ENCODE measurements around the gene SMDT1. TPM values are rescaled to one million over a fixed set of nuclear protein-coding genes. Genes with fewer than 3 reads are reported as not detected.

SMDT1 gene
- total and polyA plus RNA-seq, 2 donors (not counting 1 experiment from before 2014, with no cell fraction given): 122 to 140 TPM

DNA sequence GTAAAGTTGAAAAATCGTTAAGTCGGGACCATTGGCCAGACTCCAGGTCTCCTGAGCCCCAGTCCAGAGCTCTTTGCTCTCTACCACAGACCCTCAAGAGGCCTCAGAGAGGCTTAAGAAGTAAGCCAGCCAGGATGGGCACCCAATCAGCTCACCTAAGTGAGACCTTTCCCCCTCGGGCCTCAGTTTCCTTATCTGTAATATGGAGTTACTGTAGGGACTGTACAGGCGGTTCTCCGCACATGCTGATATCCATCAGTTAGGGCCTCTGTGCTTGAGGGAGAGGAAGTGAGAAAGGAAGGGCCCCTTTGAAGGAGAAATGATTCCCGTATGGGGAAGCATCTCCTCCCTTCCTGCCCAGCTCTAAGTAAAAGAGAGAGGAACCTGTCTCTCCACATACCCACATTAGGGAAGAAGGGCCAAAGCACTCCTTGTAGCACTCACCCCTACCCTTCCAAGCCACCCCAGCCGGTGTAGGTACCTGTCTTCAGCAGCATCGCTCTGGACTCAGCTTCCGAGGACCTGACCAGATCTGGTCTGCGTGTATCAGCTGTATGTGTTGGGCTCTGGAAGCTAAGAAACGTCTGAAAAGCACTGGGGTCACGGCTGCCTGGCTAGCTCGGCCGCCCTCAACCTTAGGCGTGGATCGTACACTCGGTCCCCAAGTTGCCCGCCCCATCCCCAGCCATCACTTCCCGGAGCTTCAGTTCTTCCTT is 9.5 kb upstream of the SMDT1 start:
- no peaks in the 10 kb centered on the region for H3K27me3 ChIP-seq (replicated peaks in 1 of 4; ENCODE audit: control extremely low read depth in 1 of 4, control insufficient read depth in 3 of 4, insufficient read depth in 4 of 4, low read length in 3 of 4)
- peak overlapping the region; percentile 30 to 98 (median 82) for H3K4me3 ChIP-seq (ENCODE audit: control extremely low read depth in 1 of 5, extremely low read depth in 1 of 5, insufficient read depth in 1 of 5, low read depth in 2 of 5, low read length in 4 of 5)
- H3K36me3 ChIP-seq (replicated peaks in 1 of 2; ENCODE audit: control extremely low read depth in 1 of 2, control insufficient read depth in 1 of 2, extremely low read depth in 1 of 2, insufficient read depth in 2 of 2, low read length in 1 of 2): peaks cover 0 to 14% of the 10 kb centered on the region in 2 experiments
- intact Hi-C loops (cut with micrococcal nuclease): loop anchor here (1.0 to 5.0 kb wide), 9 partner anchors 9 to 688 kb away; partner anchors contain the start of genes MEI1, NDUFA6, SMDT1 and TCF20
- Mint-ChIP-seq H3K27me3 (no peaks in the 10 kb centered on the region), H3K9me3 (ENCODE audit: insufficient read depth) (no peaks in the 10 kb centered on the region), H3K27ac (peak overlapping the region; percentile 94), H3K4me3 (peak overlapping the region; percentile 93), H3K4me1 (peaks cover 44% of the 10 kb centered on the region)
- peak overlapping the region; percentile 93 for H3K9ac ChIP-seq (ENCODE audit: low read length)
- ATAC-seq (ENCODE audit: low read depth) (peak; percentile 3), DNase-seq (no peak)
- ChIA-PET POLR2A (interaction anchor here (1.6 to 2.8 kb wide), 2 partner anchors 10 to 20 kb away, joined by 11 to 17 read pairs; partner anchors contain the start of genes NDUFA6 and SMDT1), CTCF (interaction anchor here (1.3 to 2.3 kb wide), 2 partner anchors 21 to 102 kb away, joined by 5 to 7 read pairs; partner anchors contain the start of gene NDUFA6)
- H4K20me1 ChIP-seq (ENCODE audit: control insufficient read depth, insufficient read depth, low read length, poor library complexity, severe bottlenecking): no peaks in the 10 kb centered on the region
- H2AFZ ChIP-seq (ENCODE audit: insufficient read depth, low read depth, low read length, poor library complexity, severe bottlenecking): peak overlapping the region; percentile 95
- no peaks in the 10 kb centered on the region for H3K79me2 ChIP-seq (ENCODE audit: control insufficient read depth, insufficient read depth, low read length)
- 4% methylated on average over 14 of the region's 19 CpGs for WGBS (ENCODE audit: insufficient coverage)
- TF ChIP-seq CTCF (IDR thresholded peaks at IDR 0.05): no peak
- no peak for TF ChIP-seq EZH2 (IDR thresholded peaks at IDR 0.05; ENCODE audit: borderline replicate concordance, insufficient read depth, low read depth, low read length, poor library complexity, severe bottlenecking)
- H3K4me1 ChIP-seq (ENCODE audit: control insufficient read depth in 2 of 2, insufficient read depth in 2 of 2, low read length in 2 of 2): peaks cover 18 to 31% of the 10 kb centered on the region in 2 donors
- H3K27ac ChIP-seq (ENCODE audit: low read length in 2 of 2): peak overlapping the region; percentile 64 to 69
- H3K4me2 ChIP-seq (replicated peaks; ENCODE audit: low read depth, low read length, poor library complexity, severe bottlenecking): peak overlapping the region; percentile 95
- no peaks in the 10 kb centered on the region for H3K9me3 ChIP-seq (ENCODE audit: control extremely low read depth in 1 of 3, control insufficient read depth in 2 of 3, insufficient read depth in 1 of 3, low read length in 2 of 3)
